Activated CD8-positive, alpha-beta memory T cell treated with anti-CD3 and anti-CD28 coated beads, Interleukin-2, amount 50 U/mL, for 24 hours (primary cell): ENCODE measurements around the gene HPCAL1.

Source experiments
- DNase-seq: peaks from one replicate; pipeline ENCODE4 v3.0.0-alpha.2; 2020; ENCODE audit errors: extremely low read depth

The HPCAL1 gene

DNA sequence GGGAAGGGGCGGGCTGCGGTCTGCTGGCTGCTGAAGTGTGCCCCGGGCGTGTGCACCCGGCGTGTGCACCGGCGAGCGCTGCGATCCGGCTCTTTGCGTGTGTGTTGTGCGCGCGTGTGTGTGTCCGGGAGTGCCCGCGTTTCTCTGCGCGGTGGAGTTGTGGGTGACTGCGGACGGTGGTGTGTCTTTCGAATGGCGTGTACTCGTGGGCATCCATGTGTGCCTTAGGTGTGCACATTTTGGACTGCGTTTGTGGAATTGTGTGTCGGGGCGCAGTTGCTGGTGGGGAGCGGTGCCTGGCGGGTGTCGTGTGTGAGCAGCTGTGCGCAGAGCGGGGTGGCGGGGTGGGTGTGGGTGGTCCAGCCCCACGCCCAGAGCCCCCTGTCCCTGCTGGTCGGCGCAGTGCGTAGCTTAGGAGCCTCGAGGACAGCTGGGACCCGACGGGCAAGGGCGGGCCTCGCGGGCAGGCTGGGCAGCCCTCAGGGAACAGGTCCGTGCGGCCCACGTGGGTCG lies 533 bp downstream of the HPCAL1 start:
- no peak for DNase-seq

DNA sequence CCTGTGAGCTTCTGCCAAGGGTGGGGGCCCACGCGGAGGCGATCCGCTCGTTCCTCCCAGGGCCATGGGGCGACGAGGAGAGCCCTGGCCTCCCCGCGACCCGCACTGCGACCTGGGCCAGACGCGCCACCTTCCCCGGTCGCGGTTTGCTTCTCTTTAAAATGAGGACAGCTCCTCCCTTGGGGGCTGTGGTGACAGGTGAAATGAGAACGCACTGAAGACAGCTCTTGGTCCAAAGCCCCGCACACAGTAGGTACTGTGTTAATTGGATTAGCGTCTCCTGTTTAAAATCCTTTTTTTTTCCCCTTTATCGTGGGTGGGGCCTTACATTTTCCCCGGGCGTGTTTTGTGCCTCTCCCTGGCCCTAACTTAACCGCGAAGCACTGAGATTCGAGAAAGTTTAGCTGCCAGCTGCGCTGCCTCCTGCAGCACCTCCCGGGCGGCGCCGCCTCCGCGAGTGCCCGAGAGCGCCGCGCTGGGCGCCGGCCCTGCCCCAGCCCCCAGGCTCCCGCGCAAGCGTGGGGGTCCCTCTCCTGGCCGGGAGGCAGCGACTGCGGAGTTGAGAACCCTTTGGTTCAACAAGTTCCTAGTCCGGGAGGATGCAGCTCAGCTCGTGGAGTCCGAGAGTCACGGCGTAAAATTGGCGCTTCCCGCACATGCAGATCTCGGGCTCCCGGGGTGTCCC lies 1.1 kb downstream of the HPCAL1 start:
- no peak for DNase-seq

- no peak for DNase-seq
Measured at GRCh38 chr2:10304458-10305253, 2.0 kb downstream of the HPCAL1 start.

DNA sequence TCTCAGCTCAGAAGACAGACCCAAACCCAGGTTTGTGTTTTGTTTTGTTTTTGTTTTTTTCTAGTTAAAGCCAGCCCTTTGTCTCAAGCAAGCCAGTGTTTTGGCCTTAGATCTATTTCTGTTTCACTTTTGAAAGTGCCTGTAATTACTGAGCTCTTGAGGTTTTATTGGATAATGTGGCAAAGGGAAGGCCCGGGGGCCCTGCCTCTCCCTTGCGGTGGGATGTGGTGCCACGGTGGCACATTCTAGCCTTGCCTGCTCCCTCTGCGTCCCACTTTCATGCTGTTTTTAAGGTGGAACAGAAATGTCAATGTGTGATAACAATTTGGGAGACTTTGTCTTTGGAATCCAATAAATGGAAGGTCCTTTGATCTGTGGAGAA lies 2.5 kb downstream of the HPCAL1 start:
- no peak for DNase-seq

GRCh38 chr2:10305715-10306114 lies 3.0 kb downstream of the HPCAL1 start:
- no peak for DNase-seq

DNA sequence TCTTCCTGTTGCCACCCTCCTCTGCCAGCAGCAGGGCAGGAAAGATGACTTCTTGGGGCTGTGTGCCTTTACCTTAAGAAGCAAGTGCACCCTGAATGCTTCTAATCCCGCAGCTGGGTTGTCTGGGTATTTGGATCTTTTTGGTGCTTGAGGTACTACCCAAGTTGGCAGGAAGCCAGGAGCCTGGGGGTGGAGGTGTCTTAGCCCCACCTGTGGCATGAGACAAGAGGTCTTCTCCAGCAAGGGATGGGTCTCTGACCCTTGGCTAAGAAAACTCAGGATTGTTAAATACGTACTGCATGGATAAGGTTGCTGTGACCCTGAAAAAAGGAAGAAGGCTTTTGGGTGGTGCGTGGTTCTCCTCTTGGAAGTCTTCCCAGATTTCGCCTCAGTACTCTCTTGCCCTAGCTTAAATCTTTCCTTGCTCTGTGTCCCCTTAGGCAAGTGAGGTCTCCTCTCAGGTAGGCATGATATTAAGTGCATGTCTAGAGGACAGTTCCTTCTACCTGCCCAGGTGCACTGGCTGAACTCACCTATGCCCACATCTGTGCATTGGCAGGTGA lies 4.3 kb downstream of the HPCAL1 start:
- DNase-seq = no peak

DNA sequence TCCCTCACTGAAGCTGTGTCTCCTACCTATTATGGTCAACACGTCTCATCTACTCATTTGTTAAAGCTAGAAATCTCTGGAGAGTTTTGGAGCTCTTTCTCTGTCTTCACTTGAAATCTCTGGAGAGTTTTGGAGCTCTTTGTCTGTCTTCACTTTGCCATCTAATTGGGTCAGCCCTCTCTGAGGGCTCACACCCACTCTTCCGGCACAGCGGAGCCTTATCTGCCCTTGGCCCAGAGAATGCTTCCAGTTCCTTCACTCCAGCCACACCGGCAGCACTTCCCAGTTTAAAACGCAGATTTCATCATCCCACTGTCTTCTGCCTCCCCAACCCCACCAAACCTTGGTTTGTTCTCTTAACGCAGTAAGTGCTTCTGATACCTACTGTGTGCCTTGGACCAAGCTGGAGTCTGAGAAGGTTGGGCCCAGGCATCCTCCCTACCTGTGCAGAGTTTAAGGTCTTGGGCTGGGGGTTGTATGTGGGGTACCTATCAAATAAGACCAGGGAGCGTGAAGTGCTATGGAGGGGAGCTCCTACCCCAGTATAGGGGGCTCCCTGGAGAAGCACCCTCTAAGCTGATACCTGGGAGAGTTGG lies 5.0 kb downstream of the HPCAL1 start:
- no peak for DNase-seq

- DNase-seq = no peak
Measured at GRCh38 chr2:10308866-10309265, 6.2 kb downstream of the HPCAL1 start.

DNA sequence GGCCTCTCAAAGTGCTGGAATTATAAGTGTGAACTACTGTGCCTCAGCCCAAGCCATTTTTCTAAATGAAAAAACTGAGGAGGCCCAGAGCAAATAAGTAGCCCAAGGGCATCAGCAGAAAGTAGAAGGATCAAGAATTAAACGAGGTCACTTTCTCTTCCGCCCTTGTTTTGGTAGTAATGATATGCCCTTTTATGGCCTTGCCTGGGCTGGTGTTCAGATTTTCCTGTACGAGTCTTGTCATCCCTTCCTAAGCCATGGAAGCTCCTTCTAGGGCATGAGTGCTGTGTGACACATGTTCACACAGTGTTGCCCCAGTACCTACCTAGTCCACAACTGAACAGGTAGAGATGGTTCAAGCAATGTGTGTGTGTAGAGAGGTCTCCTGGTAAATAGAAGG lies 6.6 kb downstream of the HPCAL1 start:
- no peak for DNase-seq

DNA sequence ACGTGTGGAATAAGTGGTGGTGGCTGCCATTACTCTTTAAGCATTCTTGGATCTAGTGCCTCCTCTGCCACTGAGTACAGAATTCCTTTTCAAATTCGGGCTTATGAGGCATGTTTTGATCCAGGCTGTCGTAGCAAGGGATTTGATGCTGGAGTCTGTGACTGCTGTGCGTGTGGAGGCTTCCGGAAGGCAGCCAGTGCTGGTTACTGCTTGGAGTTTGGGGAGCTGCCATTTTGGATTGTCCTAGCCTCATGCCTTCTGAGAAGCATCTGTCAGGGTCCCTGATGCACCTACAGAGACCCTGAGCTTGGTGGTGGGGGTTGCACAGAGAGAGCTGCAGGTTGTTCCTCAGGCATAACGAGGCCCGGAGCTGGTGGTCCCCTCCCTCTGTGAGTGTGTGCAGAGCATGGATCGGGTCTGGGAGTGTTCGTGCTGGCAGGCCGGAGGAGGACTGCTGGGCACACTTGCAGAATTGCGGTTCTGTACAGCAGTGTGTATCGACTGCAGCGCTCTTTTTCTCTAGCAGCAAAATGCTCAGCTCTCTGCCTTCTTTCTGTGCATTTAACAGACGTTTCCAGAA lies 7.7 kb downstream of the HPCAL1 start:
- no peak for DNase-seq

DNA sequence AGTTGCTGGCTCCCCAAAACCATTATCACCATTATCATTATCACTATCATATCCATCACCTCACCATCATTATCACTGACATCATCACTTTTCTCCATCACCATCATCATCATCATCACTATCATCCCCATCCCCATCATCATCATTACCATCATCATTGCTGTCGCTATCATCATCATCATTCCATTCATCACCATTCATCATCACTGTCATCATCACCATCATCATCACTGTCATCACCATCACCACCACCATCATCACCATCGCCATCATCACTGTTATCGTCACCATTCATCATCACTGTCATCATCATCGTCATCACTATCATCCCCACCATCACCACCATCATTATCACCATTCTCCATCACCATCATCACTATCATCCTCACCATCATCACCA lies 9.0 kb downstream of the HPCAL1 start:
- DNase-seq = no peak

DNA sequence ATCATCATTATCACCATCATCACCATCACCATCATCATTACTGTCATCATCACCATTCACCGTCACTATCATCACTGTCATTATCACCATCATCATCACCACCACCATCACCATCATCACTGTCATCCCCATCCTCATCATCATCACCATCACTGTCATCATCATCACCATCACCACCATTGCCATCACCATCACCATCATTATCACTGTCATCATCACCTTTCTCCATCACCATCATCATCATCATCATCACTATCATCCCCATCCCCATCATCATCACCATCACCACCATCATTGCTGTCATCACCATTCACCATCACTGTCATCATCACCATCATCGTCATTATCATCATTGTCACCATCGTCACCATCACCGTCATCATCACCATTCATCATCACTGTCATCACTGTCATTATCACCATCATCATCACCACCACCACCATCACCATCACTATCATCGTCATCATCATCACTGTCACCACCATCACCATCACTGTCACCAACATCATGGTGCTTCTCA lies 9.8 kb downstream of the HPCAL1 start:
- no peak for DNase-seq

- DNase-seq = no peak
Measured at GRCh38 chr2:10316336-10316735, 13.6 kb downstream of the HPCAL1 start.

DNA sequence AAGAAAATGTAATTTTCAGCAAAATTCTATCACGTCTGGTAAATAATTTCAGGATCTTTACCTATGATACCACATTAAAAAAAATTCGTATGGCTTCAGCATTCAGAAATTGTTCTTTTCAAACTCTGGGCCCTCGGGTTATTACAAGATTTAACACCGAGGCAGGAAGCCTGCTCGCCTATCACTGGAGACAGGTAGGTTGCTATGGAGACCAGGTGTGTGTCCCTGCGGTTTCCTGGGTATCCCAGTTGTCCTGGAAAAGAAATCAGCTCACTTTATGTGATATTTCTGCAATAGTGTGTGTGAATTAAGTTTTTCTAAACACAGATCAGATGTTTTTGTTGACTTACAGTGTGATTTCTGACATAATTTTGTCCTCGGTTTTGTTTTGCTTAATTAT lies 14.2 kb downstream of the HPCAL1 start:
- DNase-seq = no peak

DNA sequence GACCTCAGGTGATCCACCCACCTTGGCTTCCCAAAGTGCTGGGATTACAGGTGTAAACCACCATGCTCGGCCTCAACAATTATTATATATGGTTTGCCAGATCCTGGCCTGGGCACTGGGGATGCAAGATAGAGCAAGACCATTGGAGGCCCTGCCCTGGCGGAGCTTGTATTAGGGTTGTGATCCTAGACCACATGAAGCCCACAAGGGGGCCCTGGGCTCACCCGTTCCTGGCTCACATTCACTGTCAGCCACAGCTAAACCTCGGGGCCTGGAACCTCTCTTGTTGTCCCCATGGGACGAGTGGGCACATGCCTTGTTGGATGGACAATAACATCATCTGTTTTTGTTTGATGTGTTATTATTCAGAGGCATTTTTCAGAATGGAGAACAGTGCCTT lies 14.9 kb downstream of the HPCAL1 start:
- DNase-seq = no peak

DNA sequence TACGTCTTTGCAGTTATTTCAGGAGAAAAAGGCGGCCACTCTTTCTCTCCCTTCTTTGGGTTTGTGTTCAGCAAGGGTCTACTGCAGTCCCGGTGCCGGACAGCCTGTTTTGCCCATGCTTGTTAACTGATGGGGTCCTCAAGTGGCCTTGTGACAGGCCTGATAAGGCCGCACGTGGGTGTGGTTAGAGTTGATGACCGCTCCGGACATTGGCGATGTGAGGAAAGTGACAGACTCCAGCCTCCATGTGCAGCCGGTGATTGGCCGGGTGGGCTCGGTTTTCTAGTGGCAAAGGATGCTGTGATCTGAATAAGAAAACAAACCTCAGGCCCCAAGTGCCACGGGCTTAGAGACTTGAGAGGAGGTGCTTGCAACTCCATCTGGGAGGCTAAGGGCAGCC lies 15.6 kb downstream of the HPCAL1 start:
- no peak for DNase-seq

DNA sequence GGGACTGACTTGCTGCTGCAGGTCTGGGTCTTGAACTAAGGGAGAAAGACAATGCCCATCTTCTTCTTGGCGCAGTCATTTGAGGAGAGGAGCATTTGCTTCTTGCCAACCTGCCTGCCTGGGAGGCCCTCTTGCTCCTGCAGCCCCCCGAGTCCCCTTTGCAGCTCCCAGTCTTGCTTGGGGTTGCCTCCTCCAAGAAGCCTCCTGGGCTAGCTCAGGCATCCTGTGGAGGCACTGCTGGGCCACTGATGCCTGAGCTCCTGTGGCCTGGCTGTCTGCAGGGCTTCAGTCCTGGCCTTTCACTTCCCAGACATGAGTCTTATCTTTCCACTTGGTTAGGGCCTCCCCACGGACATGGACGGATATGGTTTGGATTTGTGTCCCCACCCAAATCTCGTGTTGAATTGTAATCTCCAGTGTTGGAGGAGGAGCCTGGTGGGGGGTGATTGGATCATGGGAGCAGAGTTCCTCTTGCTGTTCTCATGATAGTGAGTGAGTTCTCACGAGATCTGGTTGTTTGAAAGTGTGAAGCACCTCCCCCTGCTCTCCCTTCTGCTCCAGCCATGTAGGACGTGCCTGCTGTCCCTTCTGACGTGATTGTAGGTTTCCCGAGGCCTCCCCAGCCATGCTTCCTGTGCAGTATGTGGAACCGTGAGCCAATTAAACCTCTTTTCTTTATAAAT lies 17.3 kb downstream of the HPCAL1 start:
- DNase-seq = no peak

GRCh38 chr2:10320575-10320931 lies 17.8 kb downstream of the HPCAL1 start:
- no peak for DNase-seq

- no peak for DNase-seq
Measured at GRCh38 chr2:10320933-10321332, 18.2 kb downstream of the HPCAL1 start.

GRCh38 chr2:10321622-10322021 lies 18.9 kb downstream of the HPCAL1 start:
- DNase-seq = no peak

DNA sequence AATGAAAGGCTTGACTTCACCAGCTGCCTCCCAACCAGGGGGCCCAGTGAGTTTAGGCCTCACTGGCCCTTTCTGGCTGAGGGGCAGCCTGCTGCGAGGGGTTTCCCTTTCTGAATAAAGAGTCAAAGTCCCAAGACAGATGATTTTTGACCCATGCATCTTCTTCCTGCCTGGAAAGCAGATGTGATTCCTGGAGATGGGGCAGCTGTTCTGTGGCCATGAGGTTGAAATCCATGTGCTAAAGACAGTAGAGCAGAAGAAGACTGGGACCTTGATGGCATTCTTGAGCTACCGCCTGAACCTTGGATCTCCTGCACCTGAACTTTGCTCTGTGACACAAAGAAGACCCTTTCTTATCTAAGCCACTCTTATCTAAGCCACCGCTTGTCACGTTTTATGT lies 19.8 kb downstream of the HPCAL1 start:
- no peak for DNase-seq

- no peak for DNase-seq
Measured at GRCh38 chr2:10322973-10323372, 20.3 kb downstream of the HPCAL1 start.
